DMS53 treated with DMSO at 0.1 percent for 48 hours (cell line): ENCODE measurements around the gene RTP3.
"Not testable (repeated sequence)": the region's sequence is repeated elsewhere in the genome, so short reads cannot be mapped to it uniquely, and the experiment has no call there.

ENCODE experiments used
- DNase-seq: peaks from one replicate; lab custom pipeline; 2025; ENCODE audit not compliant: unreplicated experiment; lab: John Stamatoyannopoulos, UW

The RTP3 gene

DNA sequence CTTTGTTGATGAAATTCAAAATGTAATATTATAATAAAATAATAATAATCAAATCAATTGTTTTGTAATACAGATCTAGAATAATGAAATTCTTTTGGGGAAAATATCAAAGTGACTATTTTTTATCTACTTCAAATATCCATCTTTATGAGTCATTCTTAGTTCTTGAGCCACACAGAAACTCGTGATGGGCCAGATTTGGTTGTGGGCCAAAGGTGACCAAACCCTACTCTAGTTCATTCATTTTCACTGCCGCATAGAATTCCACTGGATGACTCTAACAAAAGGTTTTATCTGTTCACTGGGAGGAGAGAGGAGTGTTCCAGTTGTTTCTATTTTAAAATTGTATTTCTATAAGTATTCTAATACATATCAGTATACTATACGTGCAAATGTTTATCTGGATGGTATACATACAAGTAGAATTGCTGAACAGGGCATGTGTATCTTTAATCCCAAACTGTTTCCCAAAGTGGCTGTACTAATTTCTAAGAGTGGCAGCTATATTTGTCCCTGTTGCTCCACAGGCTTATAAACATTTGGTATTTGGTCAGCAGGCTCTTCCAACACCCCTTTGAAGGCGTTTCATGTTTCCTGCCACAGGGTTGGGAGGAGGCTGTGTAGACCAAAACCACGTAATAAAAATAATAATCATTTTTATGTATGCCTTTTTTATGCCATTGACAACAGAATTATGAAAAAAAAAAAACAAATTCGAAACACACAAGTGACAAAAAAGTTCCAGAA lies 7.3 kb upstream of the RTP3 start:
- no peak for DNase-seq

DNA sequence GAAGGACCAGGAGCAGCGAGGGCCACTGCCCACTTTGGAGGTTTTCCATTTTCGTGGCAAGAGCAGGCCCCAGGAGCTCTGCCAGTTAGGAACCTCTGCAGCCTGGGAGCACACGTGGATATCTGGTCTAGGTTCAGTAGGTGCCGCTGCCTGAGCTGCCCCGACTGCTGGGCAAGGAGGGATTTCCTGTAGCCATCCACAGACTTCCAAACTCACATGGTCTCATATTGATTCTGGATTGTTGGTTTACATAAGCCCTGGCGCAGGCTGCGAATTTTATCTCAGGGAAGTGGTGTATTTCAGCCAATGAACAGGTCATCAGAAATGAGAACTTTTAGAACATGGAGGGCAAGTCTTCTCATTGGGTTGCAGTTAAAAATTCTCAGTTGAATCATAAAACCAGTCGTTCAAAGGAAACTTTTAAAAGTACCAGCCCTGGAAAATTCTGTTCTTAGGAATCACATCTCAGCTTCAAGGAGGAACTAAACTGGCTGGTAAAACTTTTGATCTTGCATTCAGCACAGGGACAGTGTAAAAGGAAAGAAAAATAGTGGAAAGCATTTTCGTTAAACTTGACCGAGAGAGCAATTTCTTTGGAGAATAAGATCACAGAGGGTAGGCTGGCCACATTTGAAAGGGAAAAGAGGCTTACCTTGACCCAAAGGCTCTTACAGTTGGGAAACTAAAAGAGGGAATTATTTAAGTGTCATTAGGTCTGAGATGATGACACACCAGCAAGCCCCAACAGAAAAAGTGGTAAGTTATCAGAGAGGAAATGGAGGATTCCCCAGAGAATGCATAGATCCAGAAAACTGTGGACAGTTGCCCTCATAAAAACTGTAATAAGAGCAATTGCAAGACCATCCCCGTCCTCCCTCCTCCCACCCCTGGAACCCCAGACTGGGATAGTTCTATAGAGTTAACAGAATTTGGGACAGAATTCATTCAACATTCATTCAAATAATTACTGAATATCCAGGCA lies 6.4 kb upstream of the RTP3 start:
- no peak for DNase-seq

- DNase-seq: no peak
Measured at GRCh38 chr3:46492890-46493547, 4.8 kb upstream of the RTP3 start.

- DNase-seq: not testable (repeated sequence)
Measured at GRCh38 chr3:46494491-46494890, 3.3 kb upstream of the RTP3 start.

- no peak for DNase-seq
Measured at GRCh38 chr3:46495901-46496456, 1.8 kb upstream of the RTP3 start.

GRCh38 chr3:46496746-46497555 lies 825 bp upstream of the RTP3 start:
- DNase-seq: no peak

- DNase-seq: no peak
Measured at GRCh38 chr3:46498916-46499519, 1.2 kb downstream of the RTP3 start.

DNA sequence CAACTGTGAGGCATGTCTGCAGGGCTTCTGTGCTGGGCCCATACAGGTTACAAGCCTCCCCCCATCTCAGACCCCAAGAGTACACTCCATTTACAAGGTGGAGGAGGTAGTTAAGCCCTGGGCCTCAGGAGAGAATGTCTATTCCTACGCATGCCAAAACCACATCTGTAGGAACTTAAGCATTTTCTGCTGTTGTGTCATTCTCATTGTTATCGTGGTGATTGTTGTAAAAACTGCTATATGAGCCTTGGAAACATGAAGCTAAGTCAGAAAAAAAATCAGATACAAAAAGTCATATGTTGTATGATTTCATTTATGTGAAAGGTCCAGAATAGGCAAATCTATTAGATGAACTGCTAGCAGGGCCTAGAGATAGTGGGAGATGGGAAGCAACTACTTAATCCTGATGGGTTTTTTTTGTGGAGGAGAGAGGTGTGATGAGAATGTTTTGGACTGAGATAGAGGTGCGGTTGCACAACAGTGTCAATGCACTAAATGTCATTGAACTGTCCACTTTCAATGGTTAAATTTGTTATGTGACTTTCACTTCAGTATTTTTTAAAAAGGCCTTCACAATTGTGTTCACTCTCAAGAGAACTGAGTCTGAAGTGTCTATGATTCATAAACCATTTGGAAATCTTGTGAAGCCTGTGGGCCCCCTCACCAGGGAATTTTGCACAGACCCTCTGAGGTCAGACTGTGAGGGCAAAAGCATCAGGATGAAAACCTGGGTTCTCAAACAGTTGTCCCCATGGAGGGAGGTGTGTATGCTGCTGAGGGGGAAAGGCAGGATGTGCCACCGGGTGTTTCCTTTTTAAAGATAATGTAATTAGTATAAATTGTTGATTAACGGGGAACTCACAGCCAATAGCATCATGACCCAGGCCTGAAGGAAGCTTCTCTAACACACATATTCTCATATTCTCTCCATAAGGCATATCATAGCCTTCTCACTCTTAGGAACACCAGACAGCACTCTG lies 3.2 kb downstream of the RTP3 start:
- DNase-seq: no peak

GRCh38 chr3:46501702-46502101 lies 3.9 kb downstream of the RTP3 start:
- no peak for DNase-seq

GRCh38 chr3:46503200-46503874 lies 5.6 kb downstream of the RTP3 start:
- DNase-seq: no peak

GRCh38 chr3:46504789-46505188 lies 7.0 kb downstream of the RTP3 start:
- no peak for DNase-seq

GRCh38 chr3:46505953-46506352 lies 8.2 kb downstream of the RTP3 start:
- no peak for DNase-seq

DNA sequence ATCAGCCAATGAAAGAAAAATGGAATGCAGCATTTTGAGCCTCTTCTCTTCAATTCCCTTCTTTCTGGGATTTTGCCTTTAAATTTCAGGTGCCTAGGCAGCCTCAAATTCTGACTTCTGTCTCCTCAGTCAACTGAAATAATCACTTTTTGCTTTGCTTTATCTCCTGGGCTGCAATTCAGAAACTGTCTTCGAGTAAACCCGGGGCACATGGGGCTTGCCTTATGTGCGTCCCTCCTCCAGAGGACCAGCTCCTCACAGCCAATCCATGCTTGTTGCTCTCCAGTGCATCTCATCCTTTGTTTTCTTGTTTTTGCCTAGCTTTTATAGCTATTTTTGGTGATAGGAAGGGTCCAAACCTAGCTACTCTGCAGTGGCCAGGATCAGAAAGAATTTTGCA lies 8.8 kb downstream of the RTP3 start:
- no peak for DNase-seq

- DNase-seq: no peak
Measured at GRCh38 chr3:46508850-46509591, 11.2 kb downstream of the RTP3 start.

- no peak for DNase-seq
Measured at GRCh38 chr3:46509661-46510187, 11.9 kb downstream of the RTP3 start.

DNA sequence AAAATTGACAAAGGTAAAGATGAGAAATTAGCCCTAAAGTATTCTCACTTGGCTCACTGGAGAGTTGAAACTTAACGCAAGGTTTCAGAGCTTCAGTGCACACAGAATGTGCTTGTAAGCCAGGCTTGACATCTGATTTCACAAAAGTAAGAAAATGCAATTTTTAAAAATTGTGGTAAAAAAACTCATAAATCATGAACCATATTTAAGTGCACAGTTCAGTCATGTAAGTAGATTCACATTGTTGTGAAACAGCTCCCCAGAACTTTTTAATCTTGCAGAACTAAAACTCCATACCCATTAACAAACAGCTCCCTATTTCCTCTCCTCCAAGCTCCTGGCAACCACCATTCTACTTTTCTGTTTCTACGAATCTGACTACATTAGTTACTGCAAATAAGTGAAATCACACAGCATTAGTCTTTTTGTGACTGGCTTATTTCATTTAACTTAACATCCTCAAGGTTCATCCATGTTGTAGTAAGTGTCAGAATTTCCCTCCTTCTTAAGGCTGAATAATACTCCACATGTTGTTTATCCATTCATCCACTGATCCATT lies 14.5 kb downstream of the RTP3 start:
- DNase-seq: no peak

GRCh38 chr3:46516521-46516920 lies 18.7 kb downstream of the RTP3 start:
- no peak for DNase-seq
